A549 (cell line): ENCODE data around the gene TTC3. TPM values are rescaled to one million over a fixed set of nuclear protein-coding genes. Genes with fewer than 3 reads are reported as not detected.

Experiments
- ATAC-seq, 2 experiments: fragments of 200-7000 bp in 1 of 2; fragments of >200 bp in 1 of 2; cut with Nextera tagmentation in 1 of 2; cut with Tn5 transposase in 1 of 2; 3 replicates each; pipeline versions ENCODE4 v1.8.0 to v1.9.1; 2018 to 2020; ENCODE audit warnings: mild to moderate bottlenecking in 1 of 2, moderate library complexity in 1 of 2
- CTCF ChIA-PET: fragments of 300-600 bp; sonication (Branson Sonifier 250); formaldehyde crosslinking; extraction: SDS; loops from one replicate; lab custom pipeline; 2021; ENCODE audit warnings: antibody characterized with exemption, inconsistent platforms; lab: Yijun Ruan, JAX
- POLR2A ChIA-PET: fragments of 350-600 bp; formaldehyde crosslinking; extraction: SDS; loops from one replicate; lab custom pipeline; 2021; ENCODE audit warnings: antibody characterized with exemption, inconsistent platforms; lab: Yijun Ruan, JAX
- DNase-seq, 2 experiments: peaks; one replicate each; pipeline versions ENCODE4 v3.0.0 to v3.0.0-alpha.2; 2011 to 2016; ENCODE audit warnings: low read depth in 1 of 2, low spot score in 1 of 2
- FAIRE-seq: peaks from 2 replicates; lab custom pipeline; 2011; peaks lifted over from hg19 to GRCh38; lab: Jason Lieb, UNC
- H3K27ac ChIP-seq, 2 experiments: fragments of >200 bp; sonication (Bioruptor Twin); formaldehyde crosslinking; 3 replicates each; pipeline ENCODE4 v1.5.1; 2016 to 2017
- H3K4me1 ChIP-seq: fragments of >200 bp; sonication (Bioruptor Twin); formaldehyde crosslinking; 3 replicates; pipeline ENCODE4 v1.6.1; 2016
- H3K4me2 ChIP-seq: fragments of >200 bp; sonication (Bioruptor Twin); formaldehyde crosslinking; 3 replicates; pipeline ENCODE4 v1.6.1; 2016
- H3K4me3 ChIP-seq: fragments of >200 bp; sonication (Bioruptor Twin); formaldehyde crosslinking; 3 replicates; pipeline ENCODE4 v1.5.1; 2016
- H3K9me3 ChIP-seq: fragments of >200 bp; sonication (Bioruptor Twin); formaldehyde crosslinking; 3 replicates; pipeline ENCODE4 v1.6.1; 2016
- BHLHE40 ChIP-seq: IDR thresholded peaks from 2 replicates; pipeline ENCODE4 v1.6.1; 2012; ENCODE audit warnings: low read depth, low read length, inconsistent platforms
- CBX2 ChIP-seq: fragments of 200-600 bp; sonication (generic); IDR thresholded peaks from 2 replicates; pipeline ENCODE4 v1.6.1; 2016; ENCODE audit warnings: low read depth, mild to moderate bottlenecking, borderline replicate concordance
- CBX8 ChIP-seq: fragments of 200-600 bp; sonication (generic); IDR thresholded peaks from 2 replicates; pipeline ENCODE4 v1.6.1; 2016
- CHD2 ChIP-seq: fragments of 150-350 bp; IDR thresholded peaks from 2 replicates; pipeline ENCODE4 v1.6.1; 2014; ENCODE audit warnings: low read length; ENCODE audit not compliant: partially characterized antibody
- EHF ChIP-seq: fragments of 250-450 bp; sonication (Bioruptor Pico); IDR thresholded peaks from 2 replicates; pipeline ENCODE4 v1.5.0; 2020; ENCODE audit warnings: mild to moderate bottlenecking
- EHMT2 ChIP-seq: fragments of 200-600 bp; sonication (generic); IDR thresholded peaks from 2 replicates; pipeline ENCODE4 v1.6.1; 2016; ENCODE audit warnings: antibody characterized with exemption, low read depth, mild to moderate bottlenecking, moderate library complexity
- EP300 ChIP-seq, 2 experiments: fragments of >200 bp; sonication (Bioruptor Twin); formaldehyde crosslinking; IDR thresholded peaks; 2 replicates in 1 of 2; 3 replicates in 1 of 2; pipeline ENCODE4 v1.6.1; 2016 to 2017
- HDAC2 ChIP-seq: fragments of 200-600 bp; sonication (generic); IDR thresholded peaks from 2 replicates; pipeline ENCODE4 v1.6.1; 2016
- HEYL ChIP-seq: fragments of 250-450 bp; sonication (Bioruptor Pico); IDR thresholded peaks from 2 replicates; pipeline ENCODE4 v1.8.0; 2021; ENCODE audit warnings: mild to moderate bottlenecking, moderate library complexity
- HOXB13 ChIP-seq: fragments of 250-450 bp; sonication (Bioruptor Pico); IDR thresholded peaks from 2 replicates; pipeline ENCODE4 v1.5.0; 2020; ENCODE audit warnings: low read depth, mild to moderate bottlenecking, moderate library complexity
- HOXB5 ChIP-seq: fragments of 250-450 bp; sonication (Bioruptor Pico); IDR thresholded peaks from 2 replicates; pipeline ENCODE4 v1.5.0; 2020; ENCODE audit warnings: mild to moderate bottlenecking, moderate library complexity
- JUNB ChIP-seq: fragments of >200 bp; sonication (Bioruptor Twin); formaldehyde crosslinking; IDR thresholded peaks from 2 replicates; pipeline ENCODE4 v1.6.1; 2016
- KDM1A ChIP-seq: fragments of 200-600 bp; sonication (generic); IDR thresholded peaks from 2 replicates; pipeline ENCODE4 v1.6.1; 2016; ENCODE audit warnings: low read depth, mild to moderate bottlenecking
- KDM5A ChIP-seq: fragments of 200-600 bp; sonication (generic); IDR thresholded peaks from 2 replicates; pipeline ENCODE4 v1.6.1; 2016; ENCODE audit warnings: antibody characterized with exemption, mild to moderate bottlenecking
- MAFK ChIP-seq: fragments of 450-650 bp; IDR thresholded peaks from 2 replicates; pipeline ENCODE4 v1.6.1; 2014; ENCODE audit not compliant: partially characterized antibody
- MYC ChIP-seq: IDR thresholded peaks from 2 replicates; pipeline ENCODE4 v1.6.1; 2012; ENCODE audit warnings: mild to moderate bottlenecking, inconsistent platforms, low read length, improper control_type of control experiment, borderline replicate concordance
- NPAS2 ChIP-seq: fragments of 250-450 bp; sonication (Bioruptor Pico); IDR thresholded peaks from 2 replicates; pipeline ENCODE4 v1.8.0; 2022; ENCODE audit warnings: mild to moderate bottlenecking, moderate library complexity, borderline replicate concordance
- POLR2A ChIP-seq: IDR thresholded peaks from 2 replicates; pipeline ENCODE4 v1.6.1; 2012; ENCODE audit warnings: mild to moderate bottlenecking, low read length
- RCOR1 ChIP-seq: fragments of 150-350 bp; IDR thresholded peaks from 2 replicates; pipeline ENCODE4 v1.6.1; 2014; ENCODE audit warnings: antibody characterized with exemption, low read length, low read depth
- RNF2 ChIP-seq: fragments of 200-600 bp; sonication (generic); IDR thresholded peaks from 2 replicates; pipeline ENCODE4 v1.6.1; 2016; ENCODE audit warnings: low read depth, mild to moderate bottlenecking, antibody characterized with exemption, moderate library complexity, borderline replicate concordance
- SMC3 ChIP-seq: fragments of >200 bp; sonication (Bioruptor Twin); formaldehyde crosslinking; IDR thresholded peaks from 3 replicates; pipeline ENCODE4 v1.6.1; 2018; ENCODE audit warnings: inconsistent platforms
- SREBF2 ChIP-seq: fragments of 450-650 bp; IDR thresholded peaks from 2 replicates; pipeline ENCODE4 v1.6.1; 2014; ENCODE audit warnings: mild to moderate bottlenecking, moderate library complexity
- TFCP2L1 ChIP-seq: fragments of 250-450 bp; sonication (Bioruptor Pico); IDR thresholded peaks from 2 replicates; pipeline ENCODE4 v1.5.0; 2021; ENCODE audit warnings: mild to moderate bottlenecking
- TP53 ChIP-seq: fragments of 250-450 bp; sonication (Bioruptor Pico); IDR thresholded peaks from 2 replicates; pipeline ENCODE4 v1.5.0; 2021; ENCODE audit warnings: mild to moderate bottlenecking, moderate library complexity
- ZNF302 ChIP-seq: fragments of 250-450 bp; sonication (Bioruptor Pico); IDR thresholded peaks from 2 replicates; pipeline ENCODE4 v1.9.0; 2021; ENCODE audit warnings: inconsistent platforms, mild to moderate bottlenecking, moderate library complexity
- WGBS: methylation state at CpG from one replicate; pipeline ENCODE4 v1.1.6; 2017; ENCODE audit errors: missing lambda C conversion rate; 5-methylcytosine and 5-hydroxymethylcytosine counted together
- polyA plus RNA-seq, 4 experiments: library from polyadenylated mRNA; depleted of rRNA in 3 of 4; stranded (reverse); fragments of >200 nt; fragmentation: RNase III in 1 of 4; extraction: RNeasy Plus Mini Kit Qiagen cat#74134 plus additional on column Dnase treatment in 1 of 4; gene quantifications; 2 replicates in 3 of 4; 3 replicates in 1 of 4; pipeline ENCODE4 v1.2.3, GENCODE V29; 2011 to 2017
- TF ChIP-seq, protein P1 (sequence below): IDR thresholded peaks from 2 replicates; pipeline ENCODE4 v1.6.1; 2012; ENCODE audit warnings: low read depth, borderline replicate concordance
- TF ChIP-seq, protein P2 (sequence below): fragments of >200 bp; sonication (Bioruptor Twin); formaldehyde crosslinking; IDR thresholded peaks from 3 replicates; pipeline ENCODE4 v1.6.1; 2016
- TF ChIP-seq, protein P3 (sequence below): fragments of >200 bp; sonication (Bioruptor Twin); formaldehyde crosslinking; IDR thresholded peaks from 2 replicates; pipeline ENCODE4 v1.6.1; 2016

TTC3 gene
- polyA plus RNA-seq, 2 of the 4 experiments (the other 2 are of a cell fraction): 34.2 to 62.2 TPM

DNA sequence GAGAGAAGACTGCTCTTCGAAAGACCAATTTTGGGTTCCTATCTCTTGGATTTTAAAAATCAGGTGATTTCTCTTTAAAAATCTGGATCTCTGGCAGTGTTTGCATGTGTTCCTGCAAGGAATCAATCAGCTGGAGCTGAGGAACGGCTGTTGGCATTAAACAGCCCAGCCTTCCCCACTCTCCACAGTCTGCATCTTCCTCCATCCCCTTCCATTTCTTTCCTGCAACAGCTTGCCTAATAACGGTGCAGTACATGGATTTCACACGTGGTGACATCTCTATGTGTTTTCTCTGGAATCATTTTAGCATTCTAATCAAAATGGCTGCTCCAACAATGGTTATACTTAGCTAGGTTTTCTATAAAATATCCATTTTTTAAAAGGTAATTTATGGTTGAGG, 46.6 kb upstream of the TTC3 start:
- no peak for FAIRE-seq
- no peak for TF ChIP-seq CBX2
- TF ChIP-seq EP300 (IDR thresholded peaks at IDR 0.05): no peak
- TF ChIP-seq TFCP2L1: no peak
- TF ChIP-seq MYC: no peak
- no peak for TF ChIP-seq TP53 (CRISPR knock-in tag)
- no peak for TF ChIP-seq MAFK
- no peak for TF ChIP-seq HOXB13 (CRISPR knock-in tag)
- no peak for TF ChIP-seq BHLHE40
- TF ChIP-seq KDM5A: no peak
- no peak for TF ChIP-seq EHMT2
- TF ChIP-seq POLR2A: no peak
- TF ChIP-seq JUNB: no peak
- no peak for TF ChIP-seq CBX8
- no peak for DNase-seq
- Histone ChIP-seq H3K4me1 (no peaks in the 10 kb centered on the region), H3K4me2 (no peak overlapping the region), H3K27ac (no peak overlapping the region), H3K4me3 (no peak overlapping the region), H3K9me3 (no peaks in the 10 kb centered on the region)
- CTCF ChIA-PET: interaction anchor here (0.7 to 2.2 kb wide), 2 partner anchors 16 to 48 kb away, joined by 3 to 11 read pairs; no protein-coding TSS in a partner anchor
- POLR2A ChIA-PET: no interaction called here
- 40% methylated on average over 4 of the region's 4 CpGs for WGBS
- ATAC-seq: no peak

DNA sequence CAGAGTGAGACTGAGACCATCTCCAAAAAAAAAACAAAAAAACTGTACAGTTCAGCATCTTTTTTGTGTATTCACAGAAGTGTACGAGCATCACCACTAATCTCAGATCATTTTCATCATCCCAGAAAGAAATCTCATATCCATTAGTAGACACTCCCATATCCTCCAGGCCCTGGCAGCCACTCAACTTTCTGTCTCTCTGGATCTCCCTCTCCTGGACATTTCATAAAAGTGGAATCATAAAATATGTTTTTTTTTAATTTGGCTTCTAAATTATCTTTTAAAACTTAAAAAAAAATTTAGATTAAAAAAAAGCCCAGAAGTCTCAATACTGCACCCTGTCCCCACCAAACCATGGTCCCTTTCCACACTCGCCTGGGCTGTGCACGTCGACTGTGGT, 44.5 kb upstream of the TTC3 start:
- CTCF ChIA-PET: interaction anchor here (1.9 kb wide), 1 partner anchor 11 kb away, joined by 6 read pairs; no protein-coding TSS in a partner anchor
- Histone ChIP-seq H3K4me1 (peaks cover 10% of the 10 kb centered on the region; the same call in 2 of the 3 replicates), H3K4me2 (no peak overlapping the region), H3K27ac (no peak overlapping the region), H3K4me3 (no peak overlapping the region), H3K9me3 (no peaks in the 10 kb centered on the region)
- 85% methylated on average over 4 of the region's 4 CpGs for WGBS
- ATAC-seq (no peak), FAIRE-seq (no peak), DNase-seq (peak in 1 of 2 experiments; percentile 4)
- TF ChIP-seq EHF (no peak), NPAS2 (CRISPR knock-in tag) (no peak), RNF2 (no peak), HDAC2 (no peak), SMC3 (no peak), KDM1A (no peak), EHMT2 (no peak), ZNF302 (CRISPR knock-in tag) (no peak), HOXB5 (no peak), TP53 (CRISPR knock-in tag) (no peak), SREBF2 (no peak), RCOR1 (no peak), CHD2 (no peak)
- TF ChIP-seq, protein P1, sequence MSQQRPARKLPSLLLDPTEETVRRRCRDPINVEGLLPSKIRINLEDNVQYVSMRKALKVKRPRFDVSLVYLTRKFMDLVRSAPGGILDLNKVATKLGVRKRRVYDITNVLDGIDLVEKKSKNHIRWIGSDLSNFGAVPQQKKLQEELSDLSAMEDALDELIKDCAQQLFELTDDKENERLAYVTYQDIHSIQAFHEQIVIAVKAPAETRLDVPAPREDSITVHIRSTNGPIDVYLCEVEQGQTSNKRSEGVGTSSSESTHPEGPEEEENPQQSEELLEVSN: no peak
- TF ChIP-seq, protein P2, sequence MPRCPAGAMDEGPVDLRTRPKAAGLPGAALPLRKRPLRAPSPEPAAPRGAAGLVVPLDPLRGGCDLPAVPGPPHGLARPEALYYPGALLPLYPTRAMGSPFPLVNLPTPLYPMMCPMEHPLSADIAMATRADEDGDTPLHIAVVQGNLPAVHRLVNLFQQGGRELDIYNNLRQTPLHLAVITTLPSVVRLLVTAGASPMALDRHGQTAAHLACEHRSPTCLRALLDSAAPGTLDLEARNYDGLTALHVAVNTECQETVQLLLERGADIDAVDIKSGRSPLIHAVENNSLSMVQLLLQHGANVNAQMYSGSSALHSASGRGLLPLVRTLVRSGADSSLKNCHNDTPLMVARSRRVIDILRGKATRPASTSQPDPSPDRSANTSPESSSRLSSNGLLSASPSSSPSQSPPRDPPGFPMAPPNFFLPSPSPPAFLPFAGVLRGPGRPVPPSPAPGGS: no peak
- TF ChIP-seq, protein P3, sequence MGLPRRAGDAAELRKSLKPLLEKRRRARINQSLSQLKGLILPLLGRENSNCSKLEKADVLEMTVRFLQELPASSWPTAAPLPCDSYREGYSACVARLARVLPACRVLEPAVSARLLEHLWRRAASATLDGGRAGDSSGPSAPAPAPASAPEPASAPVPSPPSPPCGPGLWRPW: no peak
- POLR2A ChIA-PET: no interaction called here

DNA sequence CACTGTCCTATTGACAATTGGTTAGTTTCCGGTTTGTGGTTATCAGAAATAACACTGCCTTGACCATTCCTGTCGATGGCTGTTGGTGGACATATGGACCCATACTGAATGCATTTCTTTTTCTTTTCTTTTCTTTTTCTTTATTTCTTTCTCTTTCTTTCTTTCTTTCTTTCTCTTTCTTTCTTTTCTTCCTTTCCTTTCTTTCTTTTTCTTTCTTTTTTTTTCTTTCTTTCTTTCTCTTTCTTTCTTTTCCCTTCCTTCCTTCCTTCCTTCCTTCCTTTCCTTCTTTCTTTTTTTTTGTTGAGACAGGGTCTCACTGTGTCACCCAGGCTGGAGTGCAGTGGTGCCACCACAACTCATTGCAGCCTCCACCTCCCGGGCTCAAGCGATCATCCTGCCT, 42.2 kb upstream of the TTC3 start:
- Histone ChIP-seq H3K4me2 (no peak overlapping the region), H3K4me3 (no peak overlapping the region), H3K9me3 (no peaks in the 10 kb centered on the region), H3K4me1 (peaks cover 10% of the 10 kb centered on the region; the same call in 2 of the 3 replicates), H3K27ac (no peak overlapping the region)
- TF ChIP-seq HEYL (CRISPR knock-in tag) (no peak), BHLHE40 (no peak), HOXB13 (CRISPR knock-in tag) (no peak), KDM1A (no peak)
- no peak for DNase-seq
- no peak for FAIRE-seq
- ChIA-PET POLR2A (no interaction called here), CTCF (interaction anchor here (1.2 kb wide), 1 partner anchor 41 kb away, joined by 4 read pairs; no protein-coding TSS in a partner anchor)
- WGBS: 92% methylated on average over 4 of the region's 4 CpGs
- no peak for ATAC-seq
